ENCODE measurements around the gene TREML2.

The TREML2 gene

DNA sequence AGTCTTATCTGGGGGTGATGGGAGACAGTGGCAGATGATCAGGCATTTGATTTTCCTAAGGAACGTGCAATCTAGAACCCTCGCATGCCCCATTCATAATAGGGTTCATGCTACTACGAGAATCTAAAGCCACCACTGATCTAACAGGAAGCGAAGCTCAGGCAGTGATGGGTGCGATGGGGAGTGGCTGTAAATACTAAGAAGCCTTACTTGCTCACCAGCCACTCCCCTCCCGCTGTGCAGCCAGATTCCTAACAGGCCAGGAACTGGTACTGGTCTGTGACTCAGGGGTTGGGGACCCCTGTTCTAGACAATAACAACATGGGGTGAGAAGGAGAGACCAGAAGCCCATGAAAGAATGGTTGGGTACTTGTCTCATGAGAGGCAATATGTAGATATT, 31.7 kb upstream of the TREML2 start:
- TF ChIP-seq, protein P1, sequence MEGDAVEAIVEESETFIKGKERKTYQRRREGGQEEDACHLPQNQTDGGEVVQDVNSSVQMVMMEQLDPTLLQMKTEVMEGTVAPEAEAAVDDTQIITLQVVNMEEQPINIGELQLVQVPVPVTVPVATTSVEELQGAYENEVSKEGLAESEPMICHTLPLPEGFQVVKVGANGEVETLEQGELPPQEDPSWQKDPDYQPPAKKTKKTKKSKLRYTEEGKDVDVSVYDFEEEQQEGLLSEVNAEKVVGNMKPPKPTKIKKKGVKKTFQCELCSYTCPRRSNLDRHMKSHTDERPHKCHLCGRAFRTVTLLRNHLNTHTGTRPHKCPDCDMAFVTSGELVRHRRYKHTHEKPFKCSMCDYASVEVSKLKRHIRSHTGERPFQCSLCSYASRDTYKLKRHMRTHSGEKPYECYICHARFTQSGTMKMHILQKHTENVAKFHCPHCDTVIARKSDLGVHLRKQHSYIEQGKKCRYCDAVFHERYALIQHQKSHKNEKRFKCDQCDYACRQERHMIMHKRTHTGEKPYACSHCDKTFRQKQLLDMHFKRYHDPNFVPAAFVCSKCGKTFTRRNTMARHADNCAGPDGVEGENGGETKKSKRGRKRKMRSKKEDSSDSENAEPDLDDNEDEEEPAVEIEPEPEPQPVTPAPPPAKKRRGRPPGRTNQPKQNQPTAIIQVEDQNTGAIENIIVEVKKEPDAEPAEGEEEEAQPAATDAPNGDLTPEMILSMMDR (conservative IDR thresholded peaks at IDR 0.05): no peak
- H3K27ac ChIP-seq: no peak overlapping the region

DNA sequence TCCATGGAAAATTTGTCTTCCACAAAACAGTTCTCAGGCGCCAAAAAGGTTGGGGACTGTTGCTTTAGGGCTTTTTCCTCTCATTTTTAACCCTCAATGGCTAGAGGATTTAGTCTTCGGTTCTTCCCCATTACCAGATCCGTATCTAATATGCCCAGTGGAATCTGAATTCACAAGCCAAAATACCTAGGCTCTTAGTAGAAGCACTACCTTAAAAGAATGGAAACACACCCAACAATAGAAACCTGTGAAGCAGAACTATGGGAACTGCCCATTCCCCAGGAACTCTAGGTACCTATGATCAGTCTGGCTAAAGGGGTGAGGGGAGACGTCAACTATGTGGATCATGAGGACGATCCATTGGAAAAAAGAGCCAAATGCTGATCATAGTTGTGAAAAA, 30.3 kb upstream of the TREML2 start:
- TF ChIP-seq, protein P1 (conservative IDR thresholded peaks at IDR 0.05): no peak
- no peak overlapping the region for H3K27ac ChIP-seq

DNA sequence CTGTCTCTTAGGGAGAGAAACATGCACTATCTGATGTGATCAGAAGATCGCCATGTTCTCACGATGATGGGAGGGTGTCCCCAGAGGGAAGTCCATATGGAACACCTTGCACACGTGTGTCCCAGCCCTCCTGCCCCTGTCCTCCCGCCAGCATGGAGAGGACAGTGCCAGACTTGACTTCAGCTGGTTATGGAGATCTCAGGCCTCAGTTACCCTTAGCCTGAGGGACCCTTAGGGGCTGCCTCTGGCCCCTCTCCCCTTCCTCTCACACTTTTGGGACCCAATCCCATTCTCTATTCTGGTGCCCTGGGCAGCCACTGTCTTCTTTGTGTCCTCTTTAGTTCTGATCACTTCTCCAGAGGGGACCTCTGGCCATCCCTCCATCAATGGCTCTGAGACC, 28.8 kb upstream of the TREML2 start:
- TF ChIP-seq, protein P1 (conservative IDR thresholded peaks at IDR 0.05): no peak
- H3K27ac ChIP-seq: no peak overlapping the region

DNA sequence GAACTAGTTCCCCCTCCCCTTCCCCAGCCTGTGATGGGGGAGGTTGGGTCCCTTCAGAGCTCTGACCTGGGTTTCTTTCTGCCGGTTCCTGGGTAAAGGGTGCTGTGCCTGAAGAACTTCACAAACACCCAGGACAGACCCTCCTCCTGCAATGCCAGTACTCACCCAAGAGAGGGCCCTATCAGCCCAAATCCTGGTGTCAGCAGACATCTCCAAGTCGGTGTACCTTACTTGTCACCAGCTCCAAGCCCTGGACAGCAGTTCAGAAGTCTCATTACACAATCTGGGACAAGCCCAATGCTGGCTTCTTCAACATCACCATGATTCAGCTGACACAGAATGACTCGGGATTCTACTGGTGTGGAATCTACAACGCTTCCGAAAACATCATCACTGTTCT, 27.7 kb upstream of the TREML2 start:
- no peak overlapping the region for H3K27ac ChIP-seq
- TF ChIP-seq, protein P1 (conservative IDR thresholded peaks at IDR 0.05): no peak

DNA sequence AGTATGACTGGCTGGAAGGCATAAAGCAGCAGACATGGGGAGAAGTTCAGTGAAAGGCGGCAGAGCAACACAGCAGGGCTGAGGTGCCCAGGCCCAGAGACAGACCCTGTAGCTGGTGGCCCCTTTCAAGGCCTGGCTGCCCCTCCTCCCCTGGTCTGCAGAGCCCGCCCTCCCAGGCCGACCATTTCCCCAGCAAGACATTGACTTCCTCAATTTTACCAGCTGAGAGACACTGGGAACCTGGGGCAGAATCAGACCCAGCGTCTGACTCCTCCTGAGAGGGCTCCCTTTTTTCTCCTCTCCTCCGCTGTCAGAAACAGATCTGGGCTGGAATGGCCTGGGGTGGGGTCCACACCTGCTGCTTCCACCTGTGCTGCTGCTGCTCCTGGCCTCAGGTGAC, 27.1 kb upstream of the TREML2 start, which contains the start of gene TREML4:
TREML4 (plus strand) TSS at position 254 of the 400 bp plus-strand sequence; CDS start at position 333, 79 bp downstream.
- TF ChIP-seq, protein P1 (conservative IDR thresholded peaks at IDR 0.05): no peak
- H3K27ac ChIP-seq: no peak within 1 kb of the TSS

DNA sequence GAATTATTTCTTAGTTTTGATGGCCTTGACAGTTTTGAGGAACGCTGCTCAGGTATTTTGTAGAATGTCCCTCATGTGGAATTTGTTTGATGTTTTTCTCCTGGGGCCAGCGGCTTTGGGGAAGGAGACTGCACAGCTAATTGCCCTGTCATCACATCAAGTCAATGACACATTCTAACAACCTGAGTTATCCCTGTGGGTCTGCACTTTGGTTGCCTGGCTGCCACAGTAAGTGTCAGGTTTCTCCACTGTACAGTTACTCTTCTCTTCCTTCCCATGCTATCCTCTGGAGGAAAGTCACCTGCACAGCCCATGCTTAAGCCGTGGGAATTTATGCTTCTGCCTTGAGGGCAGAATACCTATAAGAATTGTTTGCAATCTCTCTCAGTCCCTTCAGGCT, 25.8 kb upstream of the TREML2 start:
- no peak overlapping the region for H3K27ac ChIP-seq
- TF ChIP-seq, protein P1 (conservative IDR thresholded peaks at IDR 0.05): no peak

DNA sequence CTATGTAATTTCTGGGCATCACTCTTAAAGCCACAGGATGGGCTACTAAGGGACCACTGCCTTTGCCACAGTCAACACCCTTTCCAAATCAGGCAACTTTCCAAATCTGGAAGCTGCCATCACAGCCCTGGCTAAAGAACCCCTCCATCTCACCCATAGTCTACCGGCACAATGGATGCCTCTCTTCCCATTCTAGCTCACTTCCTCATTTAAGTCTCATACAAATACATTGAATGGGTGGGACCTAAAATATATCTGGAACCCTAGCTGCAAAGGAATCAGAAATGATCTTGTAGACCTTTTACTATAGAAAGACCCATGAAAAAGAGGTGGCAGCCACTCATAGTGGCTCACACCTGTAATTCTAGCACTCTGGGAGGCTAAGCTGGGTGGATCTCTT, 23.9 kb upstream of the TREML2 start:
- TF ChIP-seq, protein P1 (conservative IDR thresholded peaks at IDR 0.05): no peak
- H3K27ac ChIP-seq: no peak overlapping the region

DNA sequence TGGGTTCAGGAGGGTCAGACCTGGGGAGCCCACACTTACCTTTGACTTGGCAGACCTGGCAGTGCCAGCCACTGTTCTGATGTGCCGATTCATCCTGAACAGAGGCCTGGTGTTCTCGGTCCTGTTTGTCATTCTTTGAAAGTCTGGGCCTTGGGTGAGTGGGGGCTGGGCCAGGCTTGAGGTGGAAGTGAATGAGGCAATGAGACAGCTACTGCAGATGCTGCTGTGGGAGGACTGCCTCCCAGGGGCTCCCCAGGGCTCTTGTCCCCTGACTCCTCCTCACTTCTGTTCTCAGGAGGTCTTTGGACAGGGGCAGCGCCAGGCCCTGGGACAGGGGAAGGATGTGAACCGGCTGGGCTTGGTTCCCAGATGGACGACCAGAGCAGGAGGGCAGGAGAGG, 21.6 kb upstream of the TREML2 start:
- no peak overlapping the region for H3K27ac ChIP-seq
- TF ChIP-seq, protein P1 (conservative IDR thresholded peaks at IDR 0.05): no peak

All from VCaP (cell line).